Neural crest cell (in vitro differentiated cells): Measurements from ENCODE around the gene SPAG9. TPM values are rescaled to one million over a fixed set of nuclear protein-coding genes. Genes with fewer than 3 reads are reported as not detected.
"Not testable (repeated sequence)": the region's sequence is repeated elsewhere in the genome, so short reads cannot be mapped to it uniquely, and the experiment has no call there.

ENCODE experiments used
- DNase-seq: peaks from one replicate; pipeline ENCODE4 v3.0.0; 2021; ENCODE audit warnings: low read depth, mixed read lengths, low spot score
- H3K27ac Mint-ChIP-seq: one replicate; pipeline ENCODE4 v1.8.0; 2021; ENCODE audit warnings: mild to moderate bottlenecking, mixed read lengths; ENCODE audit not compliant: unreplicated experiment
- H3K27me3 Mint-ChIP-seq: 2 replicates; pipeline ENCODE4 v1.8.0; 2021; ENCODE audit warnings: low read depth, mild to moderate bottlenecking, mixed read lengths
- H3K36me3 Mint-ChIP-seq: 2 replicates; pipeline ENCODE4 v1.8.0; 2021; ENCODE audit warnings: low read depth, mild to moderate bottlenecking, mixed read lengths
- H3K4me1 Mint-ChIP-seq: 2 replicates; pipeline ENCODE4 v1.8.0; 2021; ENCODE audit warnings: mixed read lengths
- H3K4me3 Mint-ChIP-seq: one replicate; pipeline ENCODE4 v1.8.0; 2021; ENCODE audit warnings: mild to moderate bottlenecking, mixed read lengths
- H3K9me3 Mint-ChIP-seq: 2 replicates; pipeline ENCODE4 v1.8.0; 2021; ENCODE audit warnings: mixed read lengths
- total RNA-seq: library from RNA; stranded (reverse); gene quantifications from 2 replicates; pipeline ENCODE4 v1.2.1, GENCODE V29; 2021
- TF ChIP-seq, protein P1 (sequence below): fragments of 200-600 bp; sonication (generic); conservative IDR thresholded peaks from 2 replicates; pipeline ENCODE4 v1.5.0; 2021; ENCODE audit warnings: antibody characterized with exemption, mild to moderate bottlenecking

Gene SPAG9
- total RNA-seq, 1 donor from 2014 or later = 116 TPM

DNA sequence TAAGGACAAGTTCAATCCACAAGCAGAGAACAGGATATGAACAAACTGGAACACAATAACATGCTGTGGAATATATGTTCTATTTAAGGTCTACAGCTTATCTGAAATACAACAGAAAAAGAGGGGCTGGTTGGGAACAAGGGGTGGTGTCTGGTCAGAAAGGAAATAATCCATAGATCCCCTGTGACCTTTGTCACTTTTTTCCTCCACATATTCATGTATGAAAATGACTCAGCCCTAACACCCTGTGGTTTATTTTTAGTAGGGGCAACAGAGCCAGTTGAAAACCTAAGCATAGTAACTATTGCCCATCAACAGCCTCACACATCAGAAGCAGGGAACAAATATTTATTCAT is 12.3 kb upstream of the SPAG9 start:
- Mint-ChIP-seq H3K4me3 (no peak overlapping the region), H3K27ac (no peak overlapping the region), H3K27me3 (no peaks in the 10 kb centered on the region), H3K9me3 (no peaks in the 10 kb centered on the region), H3K36me3 (no peaks in the 10 kb centered on the region), H3K4me1 (no peaks in the 10 kb centered on the region)
- DNase-seq = no peak
- TF ChIP-seq, protein P1, sequence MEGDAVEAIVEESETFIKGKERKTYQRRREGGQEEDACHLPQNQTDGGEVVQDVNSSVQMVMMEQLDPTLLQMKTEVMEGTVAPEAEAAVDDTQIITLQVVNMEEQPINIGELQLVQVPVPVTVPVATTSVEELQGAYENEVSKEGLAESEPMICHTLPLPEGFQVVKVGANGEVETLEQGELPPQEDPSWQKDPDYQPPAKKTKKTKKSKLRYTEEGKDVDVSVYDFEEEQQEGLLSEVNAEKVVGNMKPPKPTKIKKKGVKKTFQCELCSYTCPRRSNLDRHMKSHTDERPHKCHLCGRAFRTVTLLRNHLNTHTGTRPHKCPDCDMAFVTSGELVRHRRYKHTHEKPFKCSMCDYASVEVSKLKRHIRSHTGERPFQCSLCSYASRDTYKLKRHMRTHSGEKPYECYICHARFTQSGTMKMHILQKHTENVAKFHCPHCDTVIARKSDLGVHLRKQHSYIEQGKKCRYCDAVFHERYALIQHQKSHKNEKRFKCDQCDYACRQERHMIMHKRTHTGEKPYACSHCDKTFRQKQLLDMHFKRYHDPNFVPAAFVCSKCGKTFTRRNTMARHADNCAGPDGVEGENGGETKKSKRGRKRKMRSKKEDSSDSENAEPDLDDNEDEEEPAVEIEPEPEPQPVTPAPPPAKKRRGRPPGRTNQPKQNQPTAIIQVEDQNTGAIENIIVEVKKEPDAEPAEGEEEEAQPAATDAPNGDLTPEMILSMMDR = no peak

DNA sequence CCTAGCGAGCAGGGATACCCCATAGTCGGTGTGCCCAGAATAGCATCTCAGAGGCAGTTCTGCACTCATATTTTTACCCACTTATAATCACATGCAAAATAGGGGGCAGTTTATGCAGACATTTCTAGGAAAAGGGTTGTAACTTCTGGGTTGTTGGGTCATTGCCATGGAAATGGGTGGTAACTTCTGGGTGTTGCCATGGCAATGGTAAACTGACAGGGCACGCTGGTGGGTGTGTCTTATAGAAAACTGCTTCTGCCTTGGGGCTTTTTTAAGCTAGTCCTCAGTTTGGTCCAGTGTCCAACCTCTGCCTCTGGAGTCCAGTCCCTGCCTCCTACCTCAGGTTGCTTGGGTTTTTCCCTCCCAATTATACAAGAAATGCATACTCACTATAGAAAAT is 7.4 kb upstream of the SPAG9 start:
- Mint-ChIP-seq H3K4me1 (no peaks in the 10 kb centered on the region), H3K27me3 (no peaks in the 10 kb centered on the region), H3K9me3 (no peaks in the 10 kb centered on the region), H3K4me3 (no peak overlapping the region), H3K36me3 (no peaks in the 10 kb centered on the region), H3K27ac (no peak overlapping the region)
- no peak for DNase-seq
- TF ChIP-seq, protein P1 = no peak

DNA sequence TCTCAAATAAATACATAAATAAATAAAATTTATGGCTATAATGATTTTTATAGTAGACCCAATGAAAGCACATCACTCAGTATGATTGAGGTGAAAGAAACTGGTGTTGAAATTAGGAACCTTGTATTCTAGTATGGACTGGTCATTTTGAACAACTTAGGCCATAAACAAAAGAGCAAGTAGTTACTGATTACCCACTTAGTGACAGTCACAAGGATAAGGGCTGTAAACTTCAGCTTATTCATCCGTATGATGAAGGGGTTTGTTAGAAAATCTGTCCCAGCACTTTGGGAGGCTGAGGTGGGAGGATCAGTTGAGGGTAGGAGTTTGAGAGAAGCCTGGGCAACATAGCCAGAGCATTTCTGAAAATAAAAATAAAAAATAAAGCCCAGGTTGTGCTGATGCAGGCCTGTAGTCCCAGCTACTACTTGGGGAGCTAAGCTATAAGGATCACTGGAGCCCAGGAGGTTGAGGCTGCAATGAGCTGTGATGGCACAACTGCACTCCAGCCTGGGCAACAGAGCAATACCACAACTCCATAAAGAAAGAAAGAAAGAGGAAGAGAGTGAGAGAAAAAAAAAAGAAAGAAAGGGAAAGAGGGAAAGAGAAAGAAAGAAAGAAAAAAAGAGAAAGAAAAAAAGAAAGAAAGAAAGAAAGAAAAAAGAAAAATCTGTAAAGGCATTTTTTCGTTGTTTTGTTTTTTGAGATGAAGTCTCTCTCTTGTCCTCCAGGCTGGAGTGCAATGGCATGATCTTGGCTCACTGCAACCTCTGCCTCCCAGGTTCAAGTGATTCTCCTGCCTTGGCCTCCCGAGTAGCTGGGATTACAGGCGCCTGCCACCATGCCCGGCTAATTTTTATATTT is 4.2 kb upstream of the SPAG9 start:
- no peaks in the 10 kb centered on the region for H3K9me3 Mint-ChIP-seq
- no peaks in the 10 kb centered on the region for H3K36me3 Mint-ChIP-seq
- no peak overlapping the region for H3K4me3 Mint-ChIP-seq
- no peak overlapping the region for H3K27ac Mint-ChIP-seq
- TF ChIP-seq, protein P1 = no peak
- no peaks in the 10 kb centered on the region for H3K27me3 Mint-ChIP-seq
- no peak for DNase-seq
- peaks cover 17% of the 10 kb centered on the region for H3K4me1 Mint-ChIP-seq

DNA sequence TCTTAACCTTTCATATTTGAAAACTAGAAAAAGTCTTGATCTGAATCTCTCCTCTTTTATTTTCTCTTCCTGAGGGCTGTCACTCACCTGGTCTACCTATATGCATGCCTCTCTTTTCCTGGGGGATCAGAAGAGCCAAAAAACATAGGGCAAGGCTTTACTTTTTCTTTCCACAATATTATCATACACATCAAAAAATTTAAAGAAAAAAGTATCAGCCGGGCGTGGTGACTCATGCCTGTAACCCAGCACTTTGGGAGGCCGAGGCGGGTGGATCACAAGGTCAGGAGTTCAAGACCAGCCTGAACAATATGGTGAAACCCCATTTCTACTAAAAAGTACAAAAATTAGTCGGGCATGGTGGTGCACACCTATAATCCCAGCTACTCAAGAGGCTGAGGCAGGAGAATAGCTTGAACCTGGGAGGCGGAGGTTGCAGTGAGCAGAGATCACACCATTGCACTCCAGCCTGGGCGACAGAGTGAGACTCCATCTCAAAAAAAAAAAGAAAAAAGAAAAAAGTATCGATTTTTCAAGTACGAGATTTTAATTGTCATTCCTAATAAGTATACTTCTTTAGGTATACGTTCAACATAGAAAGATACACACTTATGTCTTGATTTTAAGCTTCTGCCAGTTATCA is 1.9 kb upstream of the SPAG9 start:
- H3K27me3 Mint-ChIP-seq, H3K9me3 Mint-ChIP-seq, DNase-seq, H3K36me3 Mint-ChIP-seq, H3K27ac Mint-ChIP-seq: not testable (repeated sequence)
- peak overlapping the region; percentile 94 for H3K4me3 Mint-ChIP-seq
- H3K4me1 Mint-ChIP-seq = peaks cover 36% of the 10 kb centered on the region

DNA sequence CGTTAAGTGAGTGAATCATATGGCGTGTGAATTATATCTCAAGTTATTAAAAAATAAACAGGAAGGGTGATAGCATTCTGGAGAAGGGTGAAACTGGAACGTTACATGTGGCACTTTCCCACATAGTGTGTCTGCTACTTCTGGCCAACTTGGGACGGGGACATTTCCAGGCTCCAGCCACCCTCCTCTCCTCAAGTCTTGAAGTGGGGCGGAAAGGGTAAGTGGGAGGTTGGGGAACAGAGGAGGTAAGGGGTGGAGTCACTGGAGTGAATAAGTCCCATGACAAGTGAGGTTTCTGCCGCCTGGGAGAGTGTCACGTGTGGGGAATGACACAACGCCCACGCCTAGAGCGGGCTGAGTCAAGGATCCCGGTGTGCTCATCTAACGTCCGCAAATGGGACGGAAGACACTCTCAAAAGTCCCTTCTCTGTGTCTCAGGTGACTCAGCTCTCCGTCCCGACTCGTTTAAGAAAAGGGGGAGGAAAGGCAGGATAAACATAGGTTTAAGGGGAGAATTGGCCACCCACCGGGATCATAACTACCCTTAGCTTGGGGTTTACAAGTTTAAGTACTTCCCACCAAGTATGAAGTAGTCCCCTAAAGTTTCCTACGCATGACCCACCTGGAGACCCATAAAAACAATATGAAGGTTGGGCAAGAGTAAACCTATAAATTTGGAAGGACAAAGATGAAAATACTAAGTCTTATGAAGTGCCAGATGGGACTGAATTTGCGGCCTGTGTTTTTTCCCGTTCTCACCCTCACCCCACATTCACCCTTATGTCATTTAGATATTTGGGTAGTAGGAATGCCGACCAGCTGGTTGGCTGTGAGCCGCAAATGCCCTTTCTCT is 1.2 kb upstream of the SPAG9 start:
- no peaks in the 10 kb centered on the region for H3K9me3 Mint-ChIP-seq
- DNase-seq = peak; percentile 33
- peak overlapping the region; percentile 94 for H3K4me3 Mint-ChIP-seq
- H3K4me1 Mint-ChIP-seq = peaks cover 41% of the 10 kb centered on the region
- no peaks in the 10 kb centered on the region for H3K36me3 Mint-ChIP-seq
- TF ChIP-seq, protein P1 = no peak
- no peaks in the 10 kb centered on the region for H3K27me3 Mint-ChIP-seq
- peak overlapping the region; percentile 99 for H3K27ac Mint-ChIP-seq
